Loucy (cell line): ENCODE measurements around the gene FNDC8.
"Not testable (repeated sequence)": the region's sequence is repeated elsewhere in the genome, so short reads cannot be mapped to it uniquely, and the experiment has no call there.

ENCODE experiments used
- H2AFZ ChIP-seq: fragments of 200-600 bp; sonication (generic); 2 replicates; pipeline ENCODE4 v1.6.0; 2016; ENCODE audit warnings: antibody characterized with exemption, mild to moderate bottlenecking, low read length, moderate library complexity
- H3F3A ChIP-seq: fragments of 200-600 bp; 2 replicates; pipeline ENCODE4 v1.6.0; 2016; ENCODE audit warnings: antibody characterized with exemption, low read depth, mild to moderate bottlenecking
- H3K27me3 ChIP-seq: fragments of 200-600 bp; sonication (generic); 2 replicates; pipeline ENCODE4 v1.6.1; 2014; ENCODE audit warnings: low read length, mild to moderate bottlenecking; ENCODE audit not compliant: insufficient read depth, poor library complexity, severe bottlenecking
- H3K36me3 ChIP-seq: fragments of 200-600 bp; sonication (generic); 2 replicates; pipeline ENCODE4 v1.6.1; 2016; ENCODE audit warnings: low read length; ENCODE audit not compliant: insufficient read depth
- H3K4me1 ChIP-seq: fragments of 200-600 bp; sonication (generic); 2 replicates; pipeline ENCODE4 v1.5.1; 2014; ENCODE audit warnings: low read length, mild to moderate bottlenecking; ENCODE audit not compliant: insufficient read depth, poor library complexity, severe bottlenecking
- H3K4me2 ChIP-seq: fragments of 200-600 bp; sonication (generic); 2 replicates; pipeline ENCODE4 v1.6.0; 2014; ENCODE audit warnings: antibody characterized with exemption, low read length, low read depth, mild to moderate bottlenecking; ENCODE audit not compliant: poor library complexity, severe bottlenecking
- H3K4me3 ChIP-seq: fragments of 200-600 bp; sonication (generic); 2 replicates; pipeline ENCODE4 v1.5.1; 2014; ENCODE audit warnings: low read length, mild to moderate bottlenecking, mixed read lengths; ENCODE audit not compliant: poor library complexity, severe bottlenecking
- H3K79me2 ChIP-seq: fragments of 200-600 bp; sonication (generic); 2 replicates; pipeline ENCODE4 v1.6.1; 2014; ENCODE audit warnings: low read length; ENCODE audit not compliant: insufficient read depth
- H3K9ac ChIP-seq: fragments of 200-600 bp; sonication (generic); 2 replicates; pipeline ENCODE4 v1.6.0; 2014; ENCODE audit warnings: mild to moderate bottlenecking, low read depth, low read length, moderate library complexity; ENCODE audit not compliant: poor library complexity, severe bottlenecking
- H3K9me2 ChIP-seq: fragments of 200-600 bp; sonication (generic); replicated peaks from 2 replicates; pipeline ENCODE4 v1.6.1; 2016; ENCODE audit warnings: low read depth, low read length, mixed read lengths
- H3K9me3 ChIP-seq: fragments of 200-600 bp; sonication (generic); 2 replicates; pipeline ENCODE4 v1.6.1; 2014; ENCODE audit warnings: mild to moderate bottlenecking, antibody characterized with exemption, low read length, low read depth; ENCODE audit not compliant: insufficient read depth
- H4K20me1 ChIP-seq: fragments of 200-600 bp; sonication (generic); 2 replicates; pipeline ENCODE4 v1.6.0; 2014; ENCODE audit warnings: antibody characterized with exemption, low read length, mild to moderate bottlenecking; ENCODE audit not compliant: insufficient read depth, poor library complexity, severe bottlenecking
- CTCF ChIP-seq: fragments of 200-600 bp; sonication (generic); conservative IDR thresholded peaks from 2 replicates; pipeline ENCODE4 v1.5.1; 2014; ENCODE audit warnings: mild to moderate bottlenecking, antibody characterized with exemption, low read length
- EZH2phosphoT487 ChIP-seq: fragments of 200-600 bp; IDR thresholded peaks from 2 replicates; pipeline ENCODE4 v1.6.1; 2018; ENCODE audit warnings: antibody characterized with exemption, mild to moderate bottlenecking, moderate library complexity, borderline replicate concordance

The FNDC8 gene

GRCh38 chr17:35088881-35089585 is 32.4 kb upstream of the FNDC8 start:
- Histone ChIP-seq H3K4me3 (peak overlapping the region; percentile 92), H2AFZ (peak overlapping the region; percentile 93), H3K79me2 (peaks cover 30% of the 10 kb centered on the region; the same call in 1 of the 2 replicates), H3K4me1 (peaks cover 36% of the 10 kb centered on the region), H3F3A (no peaks in the 10 kb centered on the region), H3K36me3 (no peaks in the 10 kb centered on the region), H3K27me3 (no peaks in the 10 kb centered on the region), H3K9ac (peak overlapping the region; percentile 84), H3K9me2 (no peaks in the 10 kb centered on the region), H4K20me1 (no peaks in the 10 kb centered on the region), H3K4me2 (peak overlapping the region; percentile 82), H3K9me3 (no peaks in the 10 kb centered on the region)
- TF ChIP-seq EZH2phosphoT487 (no peak), CTCF (peak; percentile 67)

GRCh38 chr17:35089586-35090296 is 31.7 kb upstream of the FNDC8 start:
- no peaks in the 10 kb centered on the region for H3K36me3 ChIP-seq
- H3K4me2 ChIP-seq = peak overlapping the region; percentile 78
- TF ChIP-seq CTCF (no peak), EZH2phosphoT487 (no peak)
- H3K9me2 ChIP-seq = no peaks in the 10 kb centered on the region
- H3K4me3 ChIP-seq = peak overlapping the region; percentile 68
- peaks cover 36% of the 10 kb centered on the region for H3K4me1 ChIP-seq
- H2AFZ ChIP-seq = peak overlapping the region; percentile 93
- no peaks in the 10 kb centered on the region for H4K20me1 ChIP-seq
- H3K27me3 ChIP-seq = no peaks in the 10 kb centered on the region
- H3K9ac ChIP-seq = peak overlapping the region; percentile 64
- no peaks in the 10 kb centered on the region for H3F3A ChIP-seq
- H3K9me3 ChIP-seq = no peaks in the 10 kb centered on the region
- H3K79me2 ChIP-seq = peaks cover 30% of the 10 kb centered on the region; the same call in 1 of the 2 replicates

- H3K4me3 ChIP-seq, H3K36me3 ChIP-seq, H3K9me2 ChIP-seq, H3K4me2 ChIP-seq, H3F3A ChIP-seq, H3K9ac ChIP-seq, H2AFZ ChIP-seq, H3K27me3 ChIP-seq, H3K9me3 ChIP-seq, H4K20me1 ChIP-seq: not testable (repeated sequence)
- Histone ChIP-seq H3K4me1 (peaks cover 31% of the 10 kb centered on the region), H3K79me2 (peaks cover 28% of the 10 kb centered on the region; the same call in 1 of the 2 replicates)
These were observed 30.7 kb upstream of the FNDC8 start for GRCh38 chr17:35090707-35091106.
